IMR-90 (cell line): ENCODE results near the gene TTC21A. TPM values are rescaled to one million over a fixed set of nuclear protein-coding genes. Genes with fewer than 3 reads are reported as not detected.

Experiments used
- ATAC-seq: fragments of 200-7000 bp; cut with Tn5 transposase; 2 replicates; pipeline ENCODE4 v1.9.1; 2020; ENCODE audit warnings: low read depth, mild to moderate bottlenecking, moderate library complexity
- BruUV-seq: library from RNA; stranded (reverse); fragments of 400-500 nt; replicated peaks from 2 replicates; lab custom pipeline; 2021; lab: Mats Ljungman, UMichigan
- CTCF ChIA-PET: fragments of 300-600 bp; formaldehyde crosslinking; extraction: SDS; loops from one replicate; lab custom pipeline; 2021; ENCODE audit warnings: antibody characterized with exemption; lab: Yijun Ruan, JAX
- POLR2A ChIA-PET: fragments of 300-600 bp; sonication (Branson Sonifier 250); formaldehyde crosslinking; loops from one replicate; lab custom pipeline; 2022; ENCODE audit warnings: antibody characterized with exemption; ENCODE audit not compliant: unreplicated experiment; lab: Charles Lee
- DNase-seq: peaks from one replicate; pipeline ENCODE4 v3.0.0; 2013
- H2AFZ ChIP-seq: replicated peaks from 2 replicates; pipeline ENCODE3; 2013; ENCODE audit warnings: low read length, mild to moderate bottlenecking; ENCODE audit not compliant: poor library complexity
- H2AK5ac ChIP-seq: 2 replicates; pipeline ENCODE4 v1.6.1; 2013; ENCODE audit warnings: low read depth, low read length, inconsistent platforms
- H2AK9ac ChIP-seq: replicated peaks from 2 replicates; pipeline ENCODE3; 2013; ENCODE audit warnings: mild to moderate bottlenecking, low read depth, low read length, moderate library complexity; ENCODE audit not compliant: poor library complexity
- H2BK120ac ChIP-seq: 2 replicates; pipeline ENCODE4 v1.6.1; 2013; ENCODE audit warnings: low read depth, low read length, inconsistent platforms
- H2BK15ac ChIP-seq: 3 replicates; pipeline ENCODE4 v1.6.1; 2013; ENCODE audit warnings: low read depth, low read length, inconsistent platforms
- H2BK20ac ChIP-seq: 2 replicates; pipeline ENCODE4 v1.6.1; 2013; ENCODE audit warnings: low read depth, mild to moderate bottlenecking, inconsistent platforms, low read length, moderate library complexity
- H2BK5ac ChIP-seq: 2 replicates; pipeline ENCODE4 v1.6.1; 2013; ENCODE audit warnings: mild to moderate bottlenecking, low read depth, low read length, inconsistent platforms; ENCODE audit not compliant: poor library complexity, severe bottlenecking
- H3K14ac ChIP-seq: replicated peaks from 2 replicates; pipeline ENCODE4 v1.6.1; 2013; ENCODE audit warnings: low read depth, low read length, inconsistent platforms
- H3K18ac ChIP-seq: 2 replicates; pipeline ENCODE4 v1.6.1; 2013; ENCODE audit warnings: low read depth, low read length, control low read depth
- H3K23ac ChIP-seq: 2 replicates; pipeline ENCODE4 v1.6.1; 2013; ENCODE audit warnings: low read depth, low read length, inconsistent platforms
- H3K27ac ChIP-seq: 2 replicates; pipeline ENCODE4 v1.5.1; 2013; ENCODE audit warnings: mild to moderate bottlenecking, control low read depth, low read length; ENCODE audit not compliant: insufficient read depth
- H3K27me3 ChIP-seq: 2 replicates; pipeline ENCODE4 v1.6.1; 2013; ENCODE audit warnings: low read length; ENCODE audit not compliant: control insufficient read depth, insufficient read depth
- H3K36me3 ChIP-seq: 2 replicates; pipeline ENCODE4 v1.6.1; 2013; ENCODE audit warnings: low read length, mixed read lengths; ENCODE audit not compliant: control insufficient read depth, insufficient read depth
- H3K4ac ChIP-seq: 2 replicates; pipeline ENCODE4 v1.6.1; 2013; ENCODE audit warnings: low read depth, low read length, inconsistent platforms
- H3K4me1 ChIP-seq: 2 replicates; pipeline ENCODE4 v1.6.1; 2013; ENCODE audit warnings: low read length, mixed read lengths; ENCODE audit not compliant: control insufficient read depth, insufficient read depth
- H3K4me2 ChIP-seq: 2 replicates; pipeline ENCODE4 v1.6.1; 2013; ENCODE audit warnings: low read depth, mild to moderate bottlenecking, control low read depth, low read length, moderate library complexity
- H3K4me3 ChIP-seq: 2 replicates; pipeline ENCODE4 v1.5.1; 2013; ENCODE audit warnings: low read depth, mild to moderate bottlenecking, control low read depth, low read length, moderate library complexity; ENCODE audit not compliant: insufficient read depth
- H3K56ac ChIP-seq: 2 replicates; pipeline ENCODE4 v1.6.1; 2013; ENCODE audit warnings: low read length, inconsistent platforms; ENCODE audit not compliant: insufficient read depth; ENCODE audit errors: extremely low read depth
- H3K79me1 ChIP-seq, 2 experiments: 2 replicates each; pipeline ENCODE4 v1.6.1; 2013; ENCODE audit warnings: low read length in 2 of 2, inconsistent platforms in 1 of 2, low read depth in 1 of 2
- H3K9ac ChIP-seq: 2 replicates; pipeline ENCODE4 v1.6.1; 2013; ENCODE audit warnings: low read depth, low read length, control low read depth
- H3K9me1 ChIP-seq: 2 replicates; pipeline ENCODE4 v1.6.1; 2013; ENCODE audit warnings: low read length, inconsistent platforms; ENCODE audit not compliant: insufficient read depth
- H3K9me3 ChIP-seq: 2 replicates; pipeline ENCODE4 v1.6.1; 2013; ENCODE audit warnings: low read length; ENCODE audit not compliant: control insufficient read depth, insufficient read depth
- H4K20me1 ChIP-seq: 2 replicates; pipeline ENCODE4 v1.6.1; 2013; ENCODE audit warnings: low read length, inconsistent platforms; ENCODE audit not compliant: insufficient read depth
- H4K5ac ChIP-seq: 2 replicates; pipeline ENCODE4 v1.6.1; 2013; ENCODE audit warnings: mild to moderate bottlenecking, low read depth, low read length, control low read depth
- H4K8ac ChIP-seq, 2 experiments: 2 replicates each; pipeline ENCODE4 v1.6.1; 2013; ENCODE audit warnings: low read depth in 2 of 2, low read length in 2 of 2, control low read depth in 1 of 2, inconsistent platforms in 1 of 2
- H4K91ac ChIP-seq: 2 replicates; pipeline ENCODE4 v1.6.1; 2013; ENCODE audit warnings: low read depth, low read length, inconsistent platforms; ENCODE audit not compliant: insufficient read depth
- BHLHE40 ChIP-seq: fragments of 150-350 bp; IDR thresholded peaks from 2 replicates; pipeline ENCODE4 v1.6.1; 2016; ENCODE audit warnings: mild to moderate bottlenecking, low read depth, low read length
- CEBPB ChIP-seq: IDR thresholded peaks from 2 replicates; pipeline ENCODE4 v1.6.1; 2012; ENCODE audit warnings: low read depth, low read length, improper control_type of control experiment
- CHD1 ChIP-seq: IDR thresholded peaks from 2 replicates; pipeline ENCODE4 v1.6.1; 2012; ENCODE audit warnings: low read depth, low read length, improper control_type of control experiment
- CTCF ChIP-seq: conservative IDR thresholded peaks from 2 replicates; pipeline ENCODE4 v1.5.1; 2012; ENCODE audit warnings: mild to moderate bottlenecking, low read depth, low read length, improper control_type of control experiment
- ELK1 ChIP-seq: fragments of 150-350 bp; IDR thresholded peaks from 2 replicates; pipeline ENCODE4 v1.6.1; 2016; ENCODE audit warnings: low read depth, mild to moderate bottlenecking, low read length, moderate library complexity, borderline replicate concordance
- FOS ChIP-seq: fragments of 150-350 bp; IDR thresholded peaks from 2 replicates; pipeline ENCODE4 v1.6.1; 2016; ENCODE audit warnings: low read depth, low read length
- MAFK ChIP-seq: IDR thresholded peaks from 2 replicates; pipeline ENCODE4 v1.6.1; 2012; ENCODE audit warnings: low read depth, low read length, improper control_type of control experiment
- MAZ ChIP-seq: IDR thresholded peaks from 2 replicates; pipeline ENCODE4 v1.6.1; 2012; ENCODE audit warnings: low read depth, mild to moderate bottlenecking, low read length, improper control_type of control experiment, moderate library complexity, borderline replicate concordance
- MXI1 ChIP-seq: IDR thresholded peaks from 2 replicates; pipeline ENCODE4 v1.6.1; 2012; ENCODE audit warnings: low read depth, mild to moderate bottlenecking, low read length, moderate library complexity, borderline replicate concordance
- NFE2L2 ChIP-seq: fragments of 150-350 bp; IDR thresholded peaks from 2 replicates; pipeline ENCODE4 v1.6.1; 2016; ENCODE audit warnings: low read depth, mild to moderate bottlenecking, low read length
- POLR2A ChIP-seq: IDR thresholded peaks from 2 replicates; pipeline ENCODE4 v1.6.1; 2012; ENCODE audit warnings: mild to moderate bottlenecking, low read depth, low read length
- RAD21 ChIP-seq: IDR thresholded peaks from 2 replicates; pipeline ENCODE4 v1.6.1; 2012; ENCODE audit warnings: low read length, improper control_type of control experiment
- RCOR1 ChIP-seq: IDR thresholded peaks from 2 replicates; pipeline ENCODE4 v1.6.1; 2012; ENCODE audit warnings: mild to moderate bottlenecking, low read length, improper control_type of control experiment; ENCODE audit not compliant: insufficient replicate concordance
- RFX5 ChIP-seq: IDR thresholded peaks from 2 replicates; pipeline ENCODE4 v1.8.0; 2012; ENCODE audit warnings: low read depth, mild to moderate bottlenecking, low read length, moderate library complexity
- SMC3 ChIP-seq: fragments of 150-350 bp; IDR thresholded peaks from 2 replicates; pipeline ENCODE4 v1.6.1; 2016; ENCODE audit warnings: low read depth, mild to moderate bottlenecking, antibody characterized with exemption, low read length, moderate library complexity
- USF2 ChIP-seq: fragments of 150-350 bp; IDR thresholded peaks from 2 replicates; pipeline ENCODE4 v1.6.1; 2017; ENCODE audit warnings: mild to moderate bottlenecking, antibody characterized with exemption, low read length, low read depth
- WGBS, 2 experiments: methylation state at CpG; one replicate each; pipeline versions ENCODE4 v1.1.5 to v1.1.7; 2013; ENCODE audit warnings: missing lambda C conversion rate in 2 of 2; ENCODE audit not compliant: insufficient read length in 1 of 2; ENCODE audit errors: extremely low coverage in 2 of 2; 5-methylcytosine and 5-hydroxymethylcytosine counted together
- dilution Hi-C: fragments of 300-500 bp; cut with HindIII; formaldehyde crosslinking; loops from one replicate; pipeline ENCODE4 v1.14.3; 2018; ENCODE audit warnings: low sequenced_read_pairs; ENCODE audit not compliant: unreplicated experiment
- in situ Hi-C: fragments of 300-500 bp; cut with MboI; formaldehyde crosslinking; loops from 3 replicates; pipeline ENCODE4 v1.14.3; 2019; ENCODE audit warnings: low sequenced_read_pairs, inconsistent platforms, mixed read lengths
- intact Hi-C: fragments of 100-400 bp; cut with micrococcal nuclease; formaldehyde crosslinking; loops from 2 replicates; pipeline ENCODE4 v1.10.0; 2022
- polyA plus RNA-seq, 3 experiments: library from polyadenylated mRNA; depleted of rRNA; stranded (reverse); fragments of >200 nt; gene quantifications; 2 replicates each; pipeline ENCODE4 v1.2.3, GENCODE V29; 2012; ENCODE audit warnings: low replicate concordance in 1 of 3
- total RNA-seq: library from RNA; depleted of rRNA; stranded (reverse); fragments of >200 nt; gene quantifications from 2 replicates; pipeline ENCODE4 v1.2.3, GENCODE V29; 2012

The TTC21A gene
- total and polyA plus RNA-seq, 2 of the 4 experiments (the other 2 are of a cell fraction): 0.90 to 1.8 TPM

- H2AK9ac ChIP-seq: no peak overlapping the region
- ChIA-PET POLR2A (no interaction called here), CTCF (interaction anchor here (0.6 to 1.0 kb wide), 2 partner anchors 18 to 106 kb away, joined by 3 to 5 read pairs; no protein-coding TSS in a partner anchor)
- no peak overlapping the region for H2BK20ac ChIP-seq
- dilution Hi-C loops: no loop called here
- no peaks in the 10 kb centered on the region; the same call in 1 of the 2 replicates for H3K27me3 ChIP-seq
- in situ Hi-C loops: no loop called here
- intact Hi-C loops: no loop called here
- no peak overlapping the region for H3K4ac ChIP-seq
- H3K36me3 ChIP-seq: no peaks in the 10 kb centered on the region
- H4K20me1 ChIP-seq: no peaks in the 10 kb centered on the region
- no peak overlapping the region for H4K8ac ChIP-seq
- no peaks in the 10 kb centered on the region for H3K9me3 ChIP-seq
- H2BK15ac ChIP-seq: no peak overlapping the region; the same call in 2 of the 3 replicates
- no peak overlapping the region for H2BK120ac ChIP-seq
- H2AFZ ChIP-seq: no peak overlapping the region
- no peak overlapping the region for H3K56ac ChIP-seq
- DNase-seq: no peak
- 70% methylated on average over 2 of the region's 2 CpGs; no CpG with 5 or more reads in 1 of the 2 experiments for WGBS, 2 experiments
- no peak overlapping the region for H4K91ac ChIP-seq
- H3K79me1 ChIP-seq: no peaks in the 10 kb centered on the region; a peak in 1 of 4 replicates
- no peak overlapping the region for H3K27ac ChIP-seq
- H3K14ac ChIP-seq: no peak overlapping the region
- H2AK5ac ChIP-seq: no peak overlapping the region; the same call in 1 of the 2 replicates
- H3K9ac ChIP-seq: no peak overlapping the region
- no peak for ATAC-seq
- H3K4me1 ChIP-seq: peaks cover 3% of the 10 kb centered on the region
- no peak for TF ChIP-seq CEBPB
- no peak for TF ChIP-seq POLR2A
- no peak for TF ChIP-seq CTCF
- TF ChIP-seq MAZ: no peak
- no peak for TF ChIP-seq MXI1
- TF ChIP-seq CHD1: no peak
- no peak for TF ChIP-seq NFE2L2
- no peak for TF ChIP-seq RAD21
- no peak for TF ChIP-seq SMC3
- TF ChIP-seq MAFK: no peak
- no peak for TF ChIP-seq FOS
- TF ChIP-seq BHLHE40: no peak
- no peak for TF ChIP-seq RCOR1
- no peak for TF ChIP-seq RFX5
- no peak for TF ChIP-seq ELK1
- no peak for TF ChIP-seq USF2
- H3K23ac ChIP-seq: no peak overlapping the region
- H3K18ac ChIP-seq: no peak overlapping the region
- H4K5ac ChIP-seq: no peak overlapping the region
- H2BK5ac ChIP-seq: no peak overlapping the region
- no peak overlapping the region for H3K4me3 ChIP-seq
- no TSS peak for BruUV-seq
- peaks cover 5% of the 10 kb centered on the region for H3K9me1 ChIP-seq
- H3K4me2 ChIP-seq: no peak overlapping the region
Observed at GRCh38 chr3:39171860-39172259, 64.4 kb downstream of the TTC21A start.
